Stimulated activated CD8-positive, alpha-beta memory T cell treated with anti-CD3 and anti-CD28 coated beads, Interleukin-2, amount 100 ng/mL, for 48 hours (primary cell): ENCODE data around the gene SMR3A.

Source experiments
- DNase-seq, 2 donors: peaks; one replicate each; pipeline ENCODE4 v3.0.0-alpha.2; 2020; ENCODE audit warnings: low read depth in 2 of 2

The SMR3A gene

GRCh38 chr4:70360460-70360859 lies at the start of gene SMR3A:
Gene SMR3A (plus strand): TSS chr4:70360760. CDS start chr4:70362116, 1,356 bp downstream.
- no peak for DNase-seq

GRCh38 chr4:70313736-70314135 lies 46.8 kb upstream of the SMR3A start:
- DNase-seq: no peak

DNA sequence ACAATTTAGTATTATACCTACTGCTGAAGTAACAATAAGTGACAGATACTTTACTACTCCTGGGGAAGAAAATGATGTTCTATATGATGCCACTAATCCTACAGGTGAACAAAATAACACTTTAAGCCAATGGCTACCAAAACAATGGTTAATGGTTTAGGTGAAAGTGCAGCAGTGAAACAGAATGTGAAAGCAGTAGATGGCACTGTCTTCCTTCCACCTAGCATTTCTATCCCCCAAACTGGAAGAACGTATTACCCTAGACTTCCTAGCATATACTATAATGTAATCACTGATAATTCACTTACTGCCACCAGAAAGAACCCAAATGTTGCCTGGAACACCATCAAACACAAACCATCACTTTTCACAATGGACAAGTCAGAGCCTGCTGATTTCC lies 44.6 kb upstream of the SMR3A start:
- no peak for DNase-seq

- DNase-seq: no peak
Measured at GRCh38 chr4:70326052-70326451, 34.5 kb upstream of the SMR3A start.

DNA sequence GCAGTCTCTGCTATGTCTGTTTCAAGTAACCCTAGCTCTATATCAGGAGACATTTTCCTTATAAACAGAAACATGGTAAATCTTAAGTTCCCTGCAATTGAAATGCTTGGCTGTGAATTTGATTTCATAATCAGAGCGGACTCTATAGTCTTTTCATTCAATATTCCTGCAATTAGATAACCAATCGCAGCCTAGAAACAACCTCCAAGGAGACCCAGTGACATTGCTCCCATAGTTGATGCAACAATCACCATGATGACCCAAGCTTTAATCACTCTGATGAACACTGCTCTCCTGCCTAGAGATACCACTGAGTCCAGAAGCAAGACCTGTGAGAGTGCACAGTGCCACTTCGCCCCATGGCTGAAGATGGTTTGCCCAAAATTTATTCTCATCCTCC lies 25.9 kb upstream of the SMR3A start, which contains the start of gene CABS1:
Gene CABS1 (plus strand): TSS at position 301 of the 400 bp plus-strand sequence. CDS start 59 bp downstream, at position 360.
- no peak for DNase-seq

GRCh38 chr4:70336043-70336442 lies 24.5 kb upstream of the SMR3A start:
- no peak for DNase-seq

- no peak for DNase-seq
Measured at GRCh38 chr4:70337886-70338420, 22.6 kb upstream of the SMR3A start.

DNA sequence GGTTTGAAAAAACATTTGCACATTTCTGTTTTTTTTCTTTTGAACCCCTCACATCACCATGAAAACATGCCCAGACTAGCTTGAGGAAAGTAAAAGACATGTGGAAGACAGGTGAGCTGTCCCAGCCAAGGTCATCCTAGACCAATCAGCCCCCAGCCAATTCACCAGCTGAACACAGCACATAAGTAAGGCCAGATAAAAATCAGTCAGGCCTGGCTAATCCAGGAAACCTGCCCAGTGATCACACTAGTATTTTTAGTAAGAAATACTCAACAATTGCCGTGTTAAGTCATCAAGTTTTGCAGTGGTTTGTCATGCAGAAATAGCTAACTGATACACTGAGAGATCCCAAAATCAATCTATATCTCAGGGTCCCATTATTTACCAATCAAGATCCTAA lies 4.4 kb upstream of the SMR3A start:
- DNase-seq: no peak

GRCh38 chr4:70359115-70359661 lies 1.4 kb upstream of the SMR3A start:
- no peak for DNase-seq

DNA sequence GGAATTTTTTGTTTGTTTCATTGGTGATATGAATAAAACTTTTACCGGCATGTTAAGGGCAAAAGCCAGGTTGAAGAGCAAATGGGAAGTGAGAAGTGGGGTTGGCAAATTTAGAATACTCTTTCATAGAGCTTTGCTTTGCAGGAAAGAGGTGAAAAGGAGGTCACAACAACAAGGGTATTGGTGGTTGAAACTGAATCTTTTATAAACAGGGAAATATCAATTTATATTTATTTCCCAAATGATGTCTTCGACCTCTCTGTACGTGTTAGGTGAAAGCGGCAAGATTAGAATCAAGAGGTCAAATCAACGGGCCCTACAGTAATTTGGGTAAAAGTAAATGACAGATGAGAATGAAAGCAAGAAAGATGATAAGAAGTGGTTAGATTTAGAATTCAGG lies 3.4 kb downstream of the SMR3A start:
- DNase-seq: no peak

DNA sequence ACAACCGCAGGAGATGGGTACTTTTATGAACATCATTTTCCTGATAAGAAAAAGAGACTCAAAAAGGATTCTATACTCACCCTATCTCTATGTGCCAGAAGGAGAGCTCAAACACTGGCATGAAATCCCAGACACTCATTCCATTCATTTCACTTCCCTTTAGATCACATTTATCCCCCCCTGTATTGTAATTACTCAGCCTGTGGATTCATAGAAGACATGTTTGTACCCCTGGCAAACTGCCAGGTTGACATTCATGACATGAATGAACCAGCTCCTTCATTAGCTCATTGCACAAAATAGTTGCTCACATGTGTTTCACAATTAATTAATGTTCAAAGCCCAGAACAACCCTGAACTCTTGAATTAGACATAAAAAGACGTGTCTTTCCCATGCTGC lies 4.9 kb downstream of the SMR3A start:
- no peak for DNase-seq

DNA sequence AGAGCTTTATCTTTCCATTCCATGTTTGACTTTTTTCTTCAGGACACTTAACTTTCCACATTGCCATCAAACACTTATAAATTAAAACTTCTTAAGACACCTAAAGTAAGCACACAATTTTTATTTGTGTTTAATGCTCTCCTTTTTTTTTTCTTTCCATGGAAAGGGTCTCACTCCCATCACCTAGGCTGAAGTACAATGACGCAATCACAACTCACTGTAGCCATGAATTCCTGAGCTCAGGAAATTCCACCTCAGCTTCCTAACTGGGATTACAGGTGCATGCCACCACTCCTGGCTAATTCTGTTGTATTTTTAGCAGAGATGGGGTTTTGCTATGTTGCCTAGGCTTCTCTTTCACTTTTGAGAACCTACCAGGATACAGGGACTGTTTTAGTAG lies 7.3 kb downstream of the SMR3A start:
- DNase-seq: no peak

- DNase-seq: no peak
Measured at GRCh38 chr4:70371987-70372386, 11.4 kb downstream of the SMR3A start.

DNA sequence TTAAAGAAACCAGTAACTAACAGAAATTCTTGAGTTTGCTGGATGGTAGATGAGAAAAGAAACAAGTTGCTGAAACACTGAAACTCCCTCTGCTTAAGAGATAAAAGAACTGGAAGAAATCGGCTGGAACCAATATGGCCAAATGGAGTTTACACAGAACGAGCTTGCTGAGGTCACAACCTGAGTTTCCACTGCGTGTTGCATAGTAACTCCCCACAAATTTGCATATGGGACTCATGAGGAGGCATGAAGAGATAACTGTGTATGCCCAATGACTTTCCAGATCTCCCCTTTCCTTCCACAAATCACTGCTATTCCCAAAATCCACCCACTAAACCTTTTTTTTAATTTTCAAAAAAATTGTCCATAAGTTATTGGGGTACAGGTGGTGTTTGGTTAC lies 12.2 kb downstream of the SMR3A start:
- DNase-seq: no peak

- DNase-seq: no peak
Measured at GRCh38 chr4:70380578-70380977, 20.0 kb downstream of the SMR3A start.

- DNase-seq: no peak
Measured at GRCh38 chr4:70382691-70383181, 22.2 kb downstream of the SMR3A start, which contains the start of gene SMR3B. Gene SMR3B (plus strand): TSS chr4:70383131. CDS start chr4:70384511, 1,380 bp downstream.

- DNase-seq: no peak
Measured at GRCh38 chr4:70392057-70392776, 31.7 kb downstream of the SMR3A start.

- DNase-seq: no peak
Measured at GRCh38 chr4:70397580-70397979, 37.0 kb downstream of the SMR3A start, which contains the start of gene OPRPN. Gene OPRPN (plus strand): TSS chr4:70397940. CDS start chr4:70399286, 1,346 bp downstream.

- no peak for DNase-seq
Measured at GRCh38 chr4:70399319-70399718, 38.8 kb downstream of the SMR3A start.

DNA sequence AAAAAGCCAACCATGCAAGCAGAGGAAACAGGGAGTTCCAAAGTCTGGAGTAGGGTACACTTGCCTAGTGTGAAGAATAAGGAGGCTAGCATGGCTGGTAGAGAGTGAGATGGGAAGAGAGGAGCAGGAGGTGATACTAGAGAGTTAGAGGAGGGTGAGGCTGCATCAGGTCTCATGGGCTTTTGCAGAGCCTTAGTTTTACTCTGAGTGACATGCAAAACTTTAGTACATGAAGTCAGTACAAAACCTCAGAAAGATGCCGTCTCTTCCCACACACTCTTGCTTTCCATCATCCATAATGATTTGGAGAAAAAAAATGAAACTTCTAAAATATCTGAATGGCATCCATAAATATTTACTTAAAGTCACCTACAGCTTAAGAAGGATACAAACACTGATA lies 42.2 kb downstream of the SMR3A start:
- DNase-seq: no peak

- DNase-seq: no peak
Measured at GRCh38 chr4:70405765-70406164, 45.2 kb downstream of the SMR3A start.
